ENCODE results near the gene CFDP1. TPM values are rescaled to one million over a fixed set of nuclear protein-coding genes. Genes with fewer than 3 reads are reported as not detected.
A peak's percentile ranks its signal among the peaks of the same experiment; 100 is the strongest.
"Not testable (repeated sequence)": the region's sequence is repeated elsewhere in the genome, so short reads cannot be mapped to it uniquely, and the experiment has no call there.

Gene CFDP1
- polyA plus RNA-seq, 3 donors: 148 to 189 (median 174) TPM

GRCh38 chr16:75463389-75464121 lies 30.3 kb upstream of the CFDP1 start:
- DNase-seq: peak; percentile 54

- no peak for DNase-seq
These were observed 29.5 kb upstream of the CFDP1 start for GRCh38 chr16:75462806-75463205.

- no peak for DNase-seq
These were observed 28.3 kb upstream of the CFDP1 start for GRCh38 chr16:75461575-75461974.

- no peak for DNase-seq
These were observed 27.1 kb upstream of the CFDP1 start for GRCh38 chr16:75460446-75460845.

GRCh38 chr16:75459691-75460090 lies 26.4 kb upstream of the CFDP1 start:
- DNase-seq: no peak

- DNase-seq: no peak
These were observed 25.1 kb upstream of the CFDP1 start for GRCh38 chr16:75458439-75458838.

GRCh38 chr16:75458029-75458428 lies 24.7 kb upstream of the CFDP1 start:
- no peak for DNase-seq

- DNase-seq: no peak
These were observed 24.2 kb upstream of the CFDP1 start for GRCh38 chr16:75457485-75458021.

- DNase-seq: no peak
These were observed 23.7 kb upstream of the CFDP1 start for GRCh38 chr16:75456971-75457370.

- not testable (repeated sequence) for DNase-seq
These were observed 23.2 kb upstream of the CFDP1 start for GRCh38 chr16:75456486-75456885.

- no peak for DNase-seq
These were observed 22.4 kb upstream of the CFDP1 start for GRCh38 chr16:75455677-75456076.

GRCh38 chr16:75452464-75453190 lies 19.3 kb upstream of the CFDP1 start:
- no peak for DNase-seq

GRCh38 chr16:75446416-75446815 lies 13.1 kb upstream of the CFDP1 start:
- DNase-seq: no peak

- DNase-seq: no peak
These were observed 12.0 kb upstream of the CFDP1 start for GRCh38 chr16:75445298-75445697.

GRCh38 chr16:75443298-75443697 lies 10.0 kb upstream of the CFDP1 start:
- no peak for DNase-seq

- DNase-seq: peak; percentile 92
These were observed 570 bp upstream of the CFDP1 start for GRCh38 chr16:75433732-75434413.

GRCh38 chr16:75429621-75430403 lies 3.5 kb downstream of the CFDP1 start:
- DNase-seq: no peak

- DNase-seq: not testable (repeated sequence)
These were observed 6.8 kb downstream of the CFDP1 start for GRCh38 chr16:75426524-75426923.

- peak; percentile 34 for DNase-seq
These were observed 9.1 kb downstream of the CFDP1 start for GRCh38 chr16:75424105-75424762.

- DNase-seq: no peak
These were observed 9.6 kb downstream of the CFDP1 start for GRCh38 chr16:75423723-75424104.

- DNase-seq: no peak
These were observed 11.5 kb downstream of the CFDP1 start for GRCh38 chr16:75421820-75422126.
